Adipose tissue (tissue), 3 donors: ENCODE data around the gene SNUPN. TPM values are rescaled to one million over a fixed set of nuclear protein-coding genes. Genes with fewer than 3 reads are reported as not detected.
A peak's percentile ranks its signal among the peaks of the same experiment; 100 is the strongest.

ENCODE experiments used
- H3K27ac ChIP-seq: one replicate; pipeline ENCODE4 v1.5.1; 2013; ENCODE audit warnings: low read depth, low read length
- WGBS, 3 donors: extraction: QIAGEN DNeasy Blood & Tissue Kit; methylation state at CpG; one replicate each; pipeline ENCODE4 v1.1.7; 2013; 5-methylcytosine and 5-hydroxymethylcytosine counted together
- polyA plus RNA-seq, 3 donors: library from polyadenylated mRNA; stranded (reverse); fragments of 200-250 nt; gene quantifications; one replicate each; pipeline ENCODE4 v1.2.3, GENCODE V29; 2013
- donor health status: healthy with polysubstance abuse.
- donor health status: Bipolar disorder and iron deficiency.
- donor health status: healthy.

Gene SNUPN
- 10 to 100 TPM; 10.0 to 35.7 (median 21.2) TPM for polyA plus RNA-seq

GRCh38 chr15:75625542-75626347 is at the start of gene SNUPN:
SNUPN (minus strand) TSS chr15:75625725; CDS start chr15:75621051, 4,674 bp downstream.
- H3K27ac ChIP-seq, result peak within 1 kb of the TSS; percentile 87
- WGBS, 3 donors, result 1 to 2% (median 1%) methylated on average over 40 to 47 of the region's 47 CpGs

DNA sequence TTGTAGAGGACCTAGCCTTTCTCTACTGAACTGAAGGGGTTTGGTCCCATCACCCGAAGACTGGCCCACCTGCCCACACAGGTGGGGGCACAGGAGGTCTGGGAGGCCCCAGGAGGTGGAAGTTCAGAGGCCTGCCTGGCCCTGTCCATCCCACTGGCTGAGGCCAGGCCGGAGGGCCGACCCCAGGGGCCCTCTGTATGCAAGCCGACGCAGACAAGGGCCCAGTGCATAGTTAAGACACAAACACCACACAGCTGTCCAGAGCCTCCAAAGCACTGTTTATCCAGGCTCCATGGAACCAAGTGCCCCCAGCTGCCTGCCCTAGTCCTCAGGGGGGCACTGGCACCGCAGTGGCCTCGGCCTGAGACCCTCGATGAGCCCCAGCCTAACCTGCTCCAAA is 48.8 kb upstream of the SNUPN start:
- no peak overlapping the region for H3K27ac ChIP-seq
- WGBS, 3 donors, result 77 to 84% (median 79%) methylated on average over 8 of the region's 8 CpGs

- peak overlapping the region; percentile 36 for H3K27ac ChIP-seq
- WGBS, 3 donors, result 48 to 81% (median 64%) methylated on average over 10 of the region's 10 CpGs
Measured at GRCh38 chr15:75673426-75674235, 48.1 kb upstream of the SNUPN start.

DNA sequence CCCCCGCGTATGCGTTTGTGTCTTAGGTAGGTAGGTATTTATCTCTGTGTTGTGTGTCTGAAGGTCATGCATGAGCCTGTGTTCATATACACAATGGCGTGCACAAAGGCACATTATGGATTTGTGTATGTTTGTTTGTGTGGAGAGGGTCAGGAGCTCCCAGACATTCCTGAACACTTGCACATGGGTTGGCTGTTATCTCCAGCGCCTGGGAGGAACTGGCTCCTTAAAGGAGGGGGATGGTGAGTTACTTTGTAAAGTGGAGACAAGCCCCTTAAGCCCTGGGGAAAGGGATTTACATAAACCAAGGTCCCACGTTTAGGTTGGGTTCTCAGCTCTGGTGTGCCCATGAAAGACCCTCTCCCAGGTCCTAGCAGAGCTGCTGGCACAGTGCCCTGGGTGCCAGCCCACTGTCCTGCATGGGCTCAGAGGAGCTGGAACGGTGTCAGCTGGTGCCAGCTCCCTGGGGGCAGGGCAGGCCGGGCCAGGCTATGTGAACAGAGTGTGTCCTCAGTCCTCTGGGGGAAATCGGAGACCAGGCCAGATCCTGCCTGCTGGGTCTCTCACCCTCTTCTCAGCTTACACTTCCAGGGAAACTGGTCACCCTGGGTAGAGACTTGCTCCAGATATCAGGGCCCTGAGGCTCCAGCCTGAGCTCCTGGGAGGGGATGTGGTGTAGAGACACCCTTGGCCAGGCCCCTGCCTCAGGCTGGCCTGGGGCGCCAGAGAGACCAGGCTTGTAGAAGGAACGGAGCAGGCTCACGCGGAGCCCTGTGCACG is 47.3 kb upstream of the SNUPN start:
- H3K27ac ChIP-seq, result no peak overlapping the region
- WGBS, 3 donors, result 26 to 62% (median 58%) methylated on average over 14 of the region's 14 CpGs

DNA sequence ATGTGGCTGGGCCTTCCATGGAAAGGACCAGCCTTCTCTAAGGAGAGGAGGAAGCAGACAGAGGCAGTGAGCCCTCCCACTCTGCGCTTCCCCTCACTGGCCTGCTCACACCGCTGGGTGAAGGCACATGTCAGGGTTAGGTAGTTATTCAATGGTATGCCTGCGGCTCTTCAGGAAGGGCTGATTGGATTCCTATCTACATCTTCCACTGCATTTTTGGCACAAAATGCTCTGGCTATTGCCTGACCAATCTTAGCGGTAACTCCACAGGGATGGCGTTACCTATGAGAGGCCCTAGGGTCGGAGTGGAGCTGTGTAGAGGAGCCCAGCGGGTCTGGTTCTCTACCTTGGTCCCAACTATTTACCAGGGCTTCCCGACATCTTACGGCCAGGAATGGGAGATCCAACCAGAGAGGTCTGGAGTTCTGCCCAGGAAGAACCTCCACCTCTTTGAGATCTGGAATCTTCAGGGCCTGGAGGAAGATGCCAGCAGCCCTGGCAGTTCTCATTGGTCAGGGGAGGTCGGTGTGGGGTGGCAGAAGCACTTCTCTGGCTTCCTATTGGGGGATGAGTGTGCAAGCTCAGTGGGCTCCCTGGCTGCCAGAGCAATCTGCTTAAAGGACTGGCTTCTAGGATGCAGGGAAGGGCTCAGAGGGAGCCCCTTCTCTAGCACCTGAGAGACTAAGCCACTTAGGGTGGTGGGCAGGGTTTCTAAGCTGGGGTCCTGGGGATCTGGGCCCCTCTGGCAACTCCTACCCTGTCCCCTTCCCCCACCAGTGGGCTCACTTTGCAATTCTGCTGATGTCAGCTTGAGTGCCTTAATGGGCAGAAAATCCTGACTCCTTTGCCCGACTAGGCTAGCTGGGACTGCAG is 46.4 kb upstream of the SNUPN start:
- no peak overlapping the region for H3K27ac ChIP-seq
- WGBS, 3 donors, result 67 to 78% (median 76%) methylated on average over 11 of the region's 11 CpGs

GRCh38 chr15:75669879-75670212 is 44.3 kb upstream of the SNUPN start:
- H3K27ac ChIP-seq, result no peak overlapping the region
- WGBS, 3 donors, result 84 to 93% (median 85%) methylated on average over 6 of the region's 6 CpGs

- no peak overlapping the region for H3K27ac ChIP-seq
- WGBS, 3 donors, result 72 to 82% (median 80%) methylated on average over 14 of the region's 14 CpGs
Measured at GRCh38 chr15:75669191-75669878, 43.8 kb upstream of the SNUPN start.

GRCh38 chr15:75666823-75667501 is 41.4 kb upstream of the SNUPN start:
- 47 to 65% (median 53%) methylated on average over 14 to 15 of the region's 15 CpGs for WGBS, 3 donors

DNA sequence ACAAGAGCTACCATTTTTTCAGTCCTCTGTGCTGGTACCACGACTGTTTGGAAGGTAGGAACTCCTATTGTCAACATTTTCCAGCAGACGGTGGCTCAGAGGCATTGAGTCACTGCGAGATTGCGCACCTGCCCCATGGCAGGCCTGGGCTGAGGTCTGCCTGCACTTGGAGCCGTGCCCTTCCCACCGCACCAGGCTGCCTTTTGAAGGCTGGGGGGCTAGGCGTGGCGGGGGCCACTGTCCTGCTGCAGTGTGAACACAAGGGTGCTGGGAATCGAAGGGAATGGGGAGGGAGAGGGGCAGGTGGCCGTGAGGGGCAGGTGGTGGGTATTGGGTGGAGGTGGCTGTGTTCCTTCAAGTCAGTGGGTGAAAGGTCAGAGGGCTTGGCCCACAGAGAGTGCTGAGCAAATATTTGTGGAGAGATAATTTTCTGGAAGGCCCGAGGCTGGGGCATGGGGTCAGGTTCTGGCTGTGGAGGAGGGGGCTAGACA is 38.5 kb upstream of the SNUPN start:
- WGBS, 3 donors, result 41 to 80% (median 70%) methylated on average over 11 of the region's 11 CpGs

More at GRCh38 chr15:75666823-75667501, 41.4 kb upstream of the SNUPN start:
- peak overlapping the region; percentile 64 for H3K27ac ChIP-seq

GRCh38 chr15:75662823-75663519 is 37.4 kb upstream of the SNUPN start:
- H3K27ac ChIP-seq, result no peak overlapping the region
- WGBS, 3 donors, result 80 to 92% (median 91%) methylated on average over 9 of the region's 9 CpGs

More for the DNA sequence above, 38.5 kb upstream of the SNUPN start:
- no peak overlapping the region for H3K27ac ChIP-seq

DNA sequence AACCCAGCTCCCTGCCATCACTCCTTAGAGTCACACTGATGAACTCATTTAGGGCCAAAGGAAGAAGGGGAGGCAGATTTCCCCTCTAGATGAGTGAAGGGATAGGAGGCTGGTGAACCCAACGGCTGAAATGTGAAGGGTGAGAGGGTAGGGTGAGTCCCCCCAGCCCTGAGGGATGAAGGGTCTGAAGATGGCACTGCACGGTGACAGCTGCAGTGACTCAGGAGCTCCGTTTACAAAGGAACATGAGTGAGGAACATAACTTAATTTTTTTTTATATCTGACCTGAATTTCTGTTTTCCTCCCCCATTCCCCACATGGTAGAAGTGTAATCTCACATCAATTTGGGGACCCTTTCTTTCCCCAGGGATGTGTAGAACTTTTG is 36.2 kb upstream of the SNUPN start:
- 63 to 91% (median 65%) methylated on average over 3 of the region's 3 CpGs for WGBS, 3 donors
- no peak overlapping the region for H3K27ac ChIP-seq

- 51 to 74% (median 62%) methylated on average over 12 to 14 of the region's 14 CpGs for WGBS, 3 donors
- H3K27ac ChIP-seq, result no peak overlapping the region
Measured at GRCh38 chr15:75661100-75661755, 35.7 kb upstream of the SNUPN start.

DNA sequence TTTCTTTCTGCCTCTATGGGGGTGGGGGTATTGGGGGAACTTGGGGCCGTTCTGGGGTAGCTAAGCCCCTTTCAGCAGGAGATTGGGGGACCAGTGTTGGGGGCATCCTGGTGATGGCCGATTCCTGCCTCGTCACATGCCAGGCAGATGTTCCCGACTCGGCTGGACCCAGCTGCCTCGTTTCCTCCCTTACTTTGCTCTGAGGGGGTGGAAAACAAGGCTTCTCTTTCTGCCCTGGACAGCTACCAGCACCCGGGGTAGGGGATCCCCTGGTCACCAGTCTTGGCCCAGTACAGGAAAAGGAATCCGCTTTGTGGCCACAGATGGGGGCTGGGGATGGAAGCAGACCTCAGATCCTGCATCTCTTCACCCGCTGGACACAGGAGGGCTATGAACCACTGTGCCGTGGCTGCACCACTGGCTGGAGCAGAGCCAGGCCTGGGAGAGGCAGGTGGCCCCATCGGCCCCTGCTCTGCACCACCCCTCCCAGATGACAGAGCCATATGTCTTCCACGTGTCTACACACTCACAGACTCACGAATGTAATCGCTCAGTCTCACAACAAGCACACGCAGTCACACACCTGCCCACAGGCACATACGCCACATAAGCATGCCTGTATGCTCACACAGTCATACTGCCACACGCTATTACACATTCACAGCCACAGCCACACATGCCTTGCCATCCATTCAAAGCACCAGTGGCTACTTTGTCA is 34.6 kb upstream of the SNUPN start:
- no peak overlapping the region for H3K27ac ChIP-seq
- WGBS, 3 donors, result 71 to 72% (median 72%) methylated on average over 17 of the region's 17 CpGs

DNA sequence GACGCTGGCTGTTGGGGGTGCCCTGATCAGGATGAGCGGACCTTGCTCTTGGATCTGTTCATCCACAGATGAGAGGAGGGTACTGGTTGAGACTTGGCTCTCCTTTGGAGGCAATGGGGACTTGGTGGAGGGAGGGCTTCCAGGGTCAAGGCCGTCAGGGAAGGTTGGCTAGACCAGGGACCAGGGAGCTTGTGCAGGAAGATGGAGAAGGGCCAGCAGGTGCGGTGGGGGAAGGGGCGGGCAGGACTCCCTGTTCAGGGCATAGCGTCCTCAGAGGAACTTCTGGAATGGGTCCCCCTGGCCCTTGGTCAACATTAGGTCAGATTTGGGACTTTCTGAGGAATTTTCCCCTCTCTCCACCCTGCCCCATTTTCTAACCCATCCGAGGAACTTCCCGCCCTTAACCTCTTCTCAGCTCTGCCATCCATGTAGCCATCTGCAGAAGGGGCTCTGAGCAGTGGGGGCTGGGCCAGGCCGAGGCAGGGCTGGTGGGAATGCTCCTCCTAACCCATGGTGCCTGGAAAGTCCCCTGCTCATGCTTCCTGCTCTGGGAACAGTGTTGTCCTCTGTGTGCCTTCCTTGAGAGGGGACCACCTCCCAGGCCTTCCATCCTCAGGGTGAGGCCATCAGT is 33.7 kb upstream of the SNUPN start:
- WGBS, 3 donors, result 70 to 82% (median 82%) methylated on average over 9 of the region's 9 CpGs
- H3K27ac ChIP-seq, result no peak overlapping the region

DNA sequence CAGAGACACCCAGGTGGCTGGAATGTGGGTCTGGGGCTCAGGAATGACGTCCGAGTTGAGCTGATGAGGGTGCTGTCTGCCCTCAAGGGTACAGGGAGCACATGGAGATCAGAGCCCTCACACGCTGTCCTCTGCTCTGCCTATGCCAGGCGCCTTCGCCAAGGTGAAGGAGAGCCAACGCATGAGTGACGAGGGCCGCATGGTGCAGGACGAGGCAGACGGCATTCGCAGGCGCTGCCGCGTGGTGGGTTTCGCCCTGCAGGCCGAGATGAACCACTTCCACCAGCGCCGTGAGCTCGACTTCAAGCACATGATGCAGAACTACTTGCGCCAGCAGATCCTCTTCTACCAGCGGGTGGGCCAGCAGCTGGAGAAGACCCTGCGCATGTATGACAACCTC is 31.3 kb upstream of the SNUPN start:
- WGBS, 3 donors, result 94 to 95% (median 94%) methylated on average over 22 of the region's 22 CpGs
- no peak overlapping the region for H3K27ac ChIP-seq
